Nucleus accumbens (tissue), 56 donors: ENCODE measurements around the gene EXOSC6.
"Not testable (repeated sequence)": the region's sequence is repeated elsewhere in the genome, so short reads cannot be mapped to it uniquely, and the experiment has no call there.

Source experiments
- DNase-seq, 56 donors: peaks; one replicate each; lab custom pipeline; 2025; lab: John Stamatoyannopoulos, UW

The EXOSC6 gene

DNA sequence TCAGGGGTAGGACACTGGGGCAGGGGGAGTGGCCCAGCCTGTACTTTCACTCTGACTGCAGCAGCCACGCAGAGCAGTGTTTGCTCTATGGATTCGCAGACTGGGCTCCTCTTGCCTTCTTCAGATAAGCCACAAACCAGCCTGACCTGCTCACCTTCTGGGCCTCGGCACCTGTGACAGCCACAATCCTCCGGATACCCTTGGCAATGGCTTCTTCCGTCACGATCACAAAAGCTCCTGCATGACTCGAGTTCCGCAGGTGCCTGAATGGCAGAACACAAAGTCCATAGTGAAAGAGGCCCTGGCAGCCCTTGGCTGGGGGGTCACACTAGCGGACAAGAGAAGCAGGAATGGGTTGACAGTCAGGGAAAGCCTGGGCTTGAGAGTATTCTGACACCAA is 3.8 kb upstream of the EXOSC6 start:
- no peak for DNase-seq

- DNase-seq, result no peak
Observed at GRCh38 chr16:70254965-70255286, 3.2 kb upstream of the EXOSC6 start.

DNA sequence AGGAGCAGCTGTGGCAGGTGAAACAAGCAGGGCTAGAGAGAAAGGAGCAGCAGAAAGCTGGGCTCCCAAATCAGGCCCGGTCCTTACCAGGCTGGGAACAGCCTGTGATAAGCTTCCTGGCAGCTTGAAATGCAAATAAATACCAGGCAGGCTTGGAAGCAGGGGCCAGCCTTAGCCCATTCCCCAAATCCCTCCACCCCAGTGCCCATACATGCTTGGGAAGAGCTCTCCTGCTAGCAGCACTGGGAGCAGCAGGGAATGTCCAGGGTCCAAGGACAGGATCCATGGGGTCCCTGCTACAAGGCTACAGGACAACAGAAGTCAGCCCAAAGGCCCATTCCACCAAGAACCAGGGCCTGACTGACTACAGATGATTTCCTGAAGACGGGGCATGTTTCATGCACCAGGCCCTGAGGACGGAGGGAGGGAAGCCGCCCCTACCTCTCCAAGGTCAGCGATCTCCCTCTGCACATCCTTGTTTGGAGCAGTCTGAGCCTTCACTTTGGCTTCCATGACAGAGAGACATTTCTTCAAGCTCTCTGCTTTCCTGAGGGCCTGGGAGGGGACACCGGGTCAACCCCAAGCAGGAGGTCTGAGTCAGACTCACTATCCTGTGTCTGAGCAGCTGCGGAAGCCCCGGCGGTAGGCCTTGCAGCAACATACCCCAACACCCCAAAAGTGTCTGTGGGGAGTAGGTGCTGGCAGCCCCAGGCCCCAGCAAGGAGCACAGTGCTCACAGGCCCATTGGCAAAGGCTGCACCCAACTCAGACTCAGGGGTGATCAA is 2.6 kb upstream of the EXOSC6 start:
- DNase-seq, result no peak

GRCh38 chr16:70253291-70254106 is 1.8 kb upstream of the EXOSC6 start:
- peak in 2 of 56 donors; percentile 4 to 5 for DNase-seq

GRCh38 chr16:70252355-70252988 is 732 bp upstream of the EXOSC6 start:
- DNase-seq, result no peak

- DNase-seq, result peak in 10 of 56 donors; percentile 9 to 64 (median 35)
Observed at GRCh38 chr16:70250748-70251628, 752 bp downstream of the EXOSC6 start.

DNA sequence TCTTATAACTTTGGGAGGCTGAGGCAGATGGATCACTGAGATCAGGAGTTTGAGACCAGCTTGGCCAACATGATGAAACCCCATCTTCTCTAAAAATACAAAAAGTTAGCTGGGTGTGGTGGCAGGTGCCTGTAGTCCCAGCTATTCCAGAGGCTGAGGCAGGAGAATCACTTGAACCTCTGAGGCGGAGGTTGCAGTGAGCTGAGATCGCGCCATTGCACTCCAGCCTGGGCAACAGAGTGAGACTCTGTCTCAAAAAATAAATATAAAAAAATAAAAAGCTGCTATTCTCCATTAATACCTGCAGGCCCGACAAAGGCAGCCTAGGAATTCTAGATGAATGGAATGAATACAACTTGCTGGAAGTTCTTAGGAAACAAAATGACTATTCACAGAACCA is 2.0 kb downstream of the EXOSC6 start:
- not testable (repeated sequence) for DNase-seq

DNA sequence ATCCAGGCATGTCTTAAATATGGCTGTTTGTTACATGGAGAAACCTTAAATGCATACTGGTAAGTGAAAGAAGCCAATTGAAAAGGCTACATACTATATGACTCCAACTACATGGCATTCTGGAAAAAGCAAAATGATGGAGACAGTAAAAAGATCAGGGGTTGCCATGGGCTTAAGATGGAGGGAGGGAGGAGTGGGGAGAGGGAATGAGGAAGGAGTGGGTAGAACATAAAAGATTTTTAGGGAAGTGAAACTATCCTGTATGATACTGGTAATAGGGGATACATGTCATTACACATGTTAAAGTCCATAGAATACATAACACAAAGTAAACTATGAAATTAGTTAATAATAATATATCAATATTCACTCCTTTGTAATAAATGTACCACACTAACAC is 13.0 kb downstream of the EXOSC6 start:
- not testable (repeated sequence) for DNase-seq

- not testable (repeated sequence) for DNase-seq
Observed at GRCh38 chr16:70231831-70232230, 19.9 kb downstream of the EXOSC6 start.

DNA sequence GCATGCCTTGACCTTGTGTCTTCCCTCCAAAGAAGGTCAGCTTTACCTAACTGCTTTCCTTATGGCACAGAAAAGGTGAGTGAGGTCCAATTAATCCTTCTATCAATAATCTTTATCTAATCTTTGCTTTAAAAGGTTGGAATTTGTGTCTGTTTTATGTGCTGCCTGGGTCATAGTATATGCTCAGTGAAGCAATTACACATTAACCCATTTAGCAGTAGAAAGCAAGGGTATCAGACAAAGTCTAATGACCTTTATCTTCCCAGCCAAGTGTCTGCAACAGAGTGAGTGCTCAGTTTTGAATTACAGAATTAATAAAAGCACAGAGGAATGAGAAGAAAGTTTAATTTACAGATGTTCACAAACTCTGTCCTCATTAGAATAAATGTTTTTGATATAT is 25.7 kb downstream of the EXOSC6 start:
- DNase-seq, result not testable (repeated sequence)

DNA sequence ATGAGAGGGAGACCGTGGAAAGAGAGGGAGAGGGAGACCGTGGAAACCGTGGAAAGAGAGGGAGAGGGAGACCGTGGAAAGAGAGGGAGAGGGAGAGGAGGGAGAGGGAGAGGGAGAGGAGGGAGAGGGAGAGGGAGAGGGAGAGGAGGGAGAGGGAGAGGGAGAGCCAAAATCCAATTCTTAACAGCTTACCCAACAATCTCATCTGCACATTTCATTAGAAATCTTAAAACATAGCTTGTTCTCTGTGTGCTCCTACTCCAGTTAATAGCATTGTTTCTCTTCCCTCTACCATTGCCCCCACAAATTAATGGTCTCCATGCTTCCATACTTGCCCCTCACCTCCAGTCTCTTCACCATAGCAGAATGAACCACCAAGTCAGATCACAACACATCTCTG is 26.3 kb downstream of the EXOSC6 start:
- not testable (repeated sequence) for DNase-seq

GRCh38 chr16:70224645-70225044 is 27.1 kb downstream of the EXOSC6 start:
- DNase-seq, result not testable (repeated sequence)

DNA sequence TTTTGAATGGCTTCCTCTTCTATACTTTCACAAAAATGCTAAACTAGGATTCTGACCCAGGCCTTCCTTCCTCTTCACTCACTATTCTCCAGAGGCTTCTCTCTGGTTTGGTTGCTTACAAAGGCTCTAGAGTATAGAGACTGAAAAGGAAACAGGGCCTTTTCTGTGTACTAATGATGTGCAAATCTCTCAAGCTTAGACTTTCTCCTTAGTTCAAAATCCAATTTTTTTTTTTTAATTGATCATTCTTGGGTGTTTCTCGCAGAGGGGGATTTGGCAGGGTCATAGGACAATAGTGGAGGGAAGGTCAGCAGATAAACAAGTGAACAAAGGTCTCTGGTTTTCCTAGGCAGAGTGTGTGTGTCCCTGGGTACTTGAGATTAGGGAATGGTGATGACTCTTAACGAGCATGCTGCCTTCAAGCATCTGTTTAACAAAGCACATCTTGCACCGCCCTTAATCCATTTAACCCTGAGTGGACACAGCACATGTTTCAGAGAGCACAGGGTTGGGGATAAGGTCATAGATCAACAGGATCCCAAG is 27.7 kb downstream of the EXOSC6 start:
- DNase-seq, result not testable (repeated sequence)

GRCh38 chr16:70223216-70223615 is 28.5 kb downstream of the EXOSC6 start:
- DNase-seq, result not testable (repeated sequence)

- not testable (repeated sequence) for DNase-seq
Observed at GRCh38 chr16:70222574-70222973, 29.2 kb downstream of the EXOSC6 start.

DNA sequence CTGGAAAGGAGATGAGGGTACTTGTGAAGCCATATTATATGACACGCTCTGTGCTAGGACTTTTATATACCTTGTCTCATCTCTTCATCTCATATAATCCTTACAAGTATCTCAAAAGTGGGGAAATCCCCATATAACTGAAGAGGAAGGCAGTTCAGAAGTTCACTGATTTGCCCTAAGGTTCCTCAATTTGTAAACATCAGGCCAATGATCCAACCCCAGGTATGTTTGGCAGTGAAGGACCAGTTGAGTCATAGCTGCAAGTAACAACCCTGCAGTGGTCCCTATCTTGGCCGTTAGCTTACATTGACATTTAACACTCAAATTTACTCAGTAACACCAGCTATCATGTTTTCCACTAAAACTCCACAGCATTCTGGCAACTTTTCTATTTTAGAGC is 33.2 kb downstream of the EXOSC6 start:
- DNase-seq, result not testable (repeated sequence)

DNA sequence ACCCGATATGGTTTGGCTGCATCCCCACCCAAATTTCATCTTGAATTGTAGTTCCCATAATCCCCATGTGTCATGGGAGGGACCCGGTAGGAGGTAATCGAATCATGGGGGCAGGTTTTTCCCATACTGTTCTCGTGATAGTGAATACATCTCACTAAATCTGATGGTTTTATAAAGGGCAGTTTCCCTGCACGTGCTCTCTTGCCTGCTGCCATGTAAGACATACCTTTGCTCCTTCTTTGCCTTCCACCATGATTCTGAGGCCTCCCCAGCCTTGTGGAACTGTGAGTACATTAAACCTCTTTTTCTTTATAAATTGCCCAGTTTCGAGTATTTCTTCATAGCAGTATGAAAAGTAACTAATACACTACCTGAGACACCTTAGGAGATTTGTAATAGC is 45.4 kb downstream of the EXOSC6 start:
- DNase-seq, result not testable (repeated sequence)

- DNase-seq, result not testable (repeated sequence)
Observed at GRCh38 chr16:70204668-70205405, 46.9 kb downstream of the EXOSC6 start.

DNA sequence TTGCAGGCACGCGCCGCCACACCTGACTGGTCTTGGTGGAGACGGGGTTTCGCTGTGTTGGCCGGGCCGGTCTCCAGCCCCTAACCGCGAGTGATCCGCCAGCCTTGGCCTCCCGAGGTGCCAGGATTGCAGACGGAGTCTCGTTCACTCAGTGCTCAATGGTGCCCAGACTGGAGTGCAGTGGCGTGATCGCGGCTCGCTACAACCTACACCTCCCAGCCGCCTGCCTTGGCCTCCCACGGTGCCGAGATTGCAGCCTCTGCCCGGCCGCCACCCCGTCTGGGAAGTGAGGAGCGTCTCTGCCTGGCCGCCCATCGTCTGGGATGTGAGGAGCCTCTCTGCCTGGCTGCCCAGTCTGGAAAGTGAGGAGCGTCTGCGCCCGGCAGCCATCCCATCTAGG is 47.7 kb downstream of the EXOSC6 start:
- DNase-seq, result not testable (repeated sequence)
